ENCODE results near the gene SLC25A13. TPM values are rescaled to one million over a fixed set of nuclear protein-coding genes. Genes with fewer than 3 reads are reported as not detected.
A peak's percentile ranks its signal among the peaks of the same experiment; 100 is the strongest.

The SLC25A13 gene
- total and polyA plus RNA-seq, 2 of the 13 experiments (the other 11 are each of a cell fraction or from before 2014, with no cell fraction given), result 36.2 to 84.9 TPM

- TF ChIP-seq, protein P1, sequence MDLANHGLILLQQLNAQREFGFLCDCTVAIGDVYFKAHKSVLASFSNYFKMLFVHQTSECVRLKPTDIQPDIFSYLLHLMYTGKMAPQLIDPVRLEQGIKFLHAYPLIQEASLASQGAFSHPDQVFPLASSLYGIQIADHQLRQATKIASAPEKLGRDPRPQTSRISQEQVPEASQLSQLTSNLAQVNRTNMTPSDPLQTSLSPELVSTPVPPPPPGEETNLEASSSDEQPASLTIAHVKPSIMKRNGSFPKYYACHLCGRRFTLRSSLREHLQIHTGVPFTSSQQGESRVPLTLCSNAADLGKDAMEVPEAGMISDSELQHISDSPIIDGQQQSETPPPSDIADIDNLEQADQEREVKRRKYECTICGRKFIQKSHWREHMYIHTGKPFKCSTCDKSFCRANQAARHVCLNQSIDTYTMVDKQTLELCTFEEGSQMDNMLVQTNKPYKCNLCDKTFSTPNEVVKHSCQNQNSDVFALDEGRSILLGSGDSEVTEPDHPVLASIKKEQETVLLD (CRISPR knock-in tag; IDR thresholded peaks at IDR 0.05; ENCODE audit: low read depth), result no peak
- TF ChIP-seq ZNF567 (CRISPR knock-in tag; IDR thresholded peaks at IDR 0.05; ENCODE audit: borderline replicate concordance) (no peak), ZNF142 (CRISPR knock-in tag; IDR thresholded peaks at IDR 0.05) (no peak), NPAS2 (CRISPR knock-in tag; IDR thresholded peaks at IDR 0.05; ENCODE audit: borderline replicate concordance) (no peak), ESRRA (CRISPR knock-in tag; IDR thresholded peaks at IDR 0.05; ENCODE audit: low read depth) (no peak), HNRNPLL (IDR thresholded peaks at IDR 0.05; ENCODE audit: low read depth, low read length, poor library complexity, severe bottlenecking) (no peak), KDM5A (IDR thresholded peaks at IDR 0.05; ENCODE audit: borderline replicate concordance, low read length) (no peak), POLR2AphosphoS5 (IDR thresholded peaks at IDR 0.05; ENCODE audit: low read depth, low read length) (no peak), HNF4G (IDR thresholded peaks at IDR 0.05; ENCODE audit: borderline replicate concordance, low read depth, low read length) (0 out of 2 replicates have a peak, but pooled peaks have one; percentile 35), HNF4G (CRISPR knock-in tag; IDR thresholded peaks at IDR 0.05; ENCODE audit: borderline replicate concordance, low read depth) (no peak), AHDC1 (CRISPR knock-in tag; IDR thresholded peaks at IDR 0.05; ENCODE audit: borderline replicate concordance) (peak; percentile 41; the same call in 1 of the 2 replicates)
- TF ChIP-seq, protein P2, sequence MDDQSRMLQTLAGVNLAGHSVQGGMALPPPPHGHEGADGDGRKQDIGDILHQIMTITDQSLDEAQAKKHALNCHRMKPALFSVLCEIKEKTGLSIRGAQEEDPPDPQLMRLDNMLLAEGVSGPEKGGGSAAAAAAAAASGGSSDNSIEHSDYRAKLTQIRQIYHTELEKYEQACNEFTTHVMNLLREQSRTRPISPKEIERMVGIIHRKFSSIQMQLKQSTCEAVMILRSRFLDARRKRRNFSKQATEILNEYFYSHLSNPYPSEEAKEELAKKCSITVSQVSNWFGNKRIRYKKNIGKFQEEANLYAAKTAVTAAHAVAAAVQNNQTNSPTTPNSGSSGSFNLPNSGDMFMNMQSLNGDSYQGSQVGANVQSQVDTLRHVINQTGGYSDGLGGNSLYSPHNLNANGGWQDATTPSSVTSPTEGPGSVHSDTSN (CRISPR knock-in tag; IDR thresholded peaks at IDR 0.05; ENCODE audit: borderline replicate concordance), result no peak
- TF ChIP-seq, protein P3, sequence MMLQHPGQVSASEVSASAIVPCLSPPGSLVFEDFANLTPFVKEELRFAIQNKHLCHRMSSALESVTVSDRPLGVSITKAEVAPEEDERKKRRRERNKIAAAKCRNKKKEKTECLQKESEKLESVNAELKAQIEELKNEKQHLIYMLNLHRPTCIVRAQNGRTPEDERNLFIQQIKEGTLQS (CRISPR knock-in tag; IDR thresholded peaks at IDR 0.05), result no peak
These were observed 13.5 kb downstream of the SLC25A13 start (continued) for GRCh38 chr7:96308253-96308949.
